Activated CD4-positive, alpha-beta T cell treated with anti-CD3 and anti-CD28 coated beads, Interleukin-2, amount 10 ng/mL, durations not matched to agents 7 days and 5 days (primary cell): ENCODE data around the gene CCDC116. TPM values are rescaled to one million over a fixed set of nuclear protein-coding genes. Genes with fewer than 3 reads are reported as not detected.

Source experiments
- CTCF ChIA-PET: fragments of 350-600 bp; sonication (Branson Sonifier 250); formaldehyde crosslinking; loops from one replicate; lab custom pipeline; 2021; ENCODE audit warnings: antibody characterized with exemption; lab: Charles Lee
- POLR2A ChIA-PET: fragments of 350-600 bp; sonication (Branson Sonifier 250); formaldehyde crosslinking; loops from one replicate; lab custom pipeline; 2021; ENCODE audit warnings: antibody characterized with exemption; lab: Charles Lee
- DNase-seq: peaks from one replicate; pipeline ENCODE4 v3.0.0-alpha.2; 2020
- H3K27ac Mint-ChIP-seq: one replicate; pipeline ENCODE4 v1.8.0; 2021; ENCODE audit warnings: mild to moderate bottlenecking, moderate library complexity, mixed read lengths
- H3K27me3 Mint-ChIP-seq: one replicate; pipeline ENCODE4 v1.8.0; 2021; ENCODE audit warnings: mixed read lengths
- H3K36me3 Mint-ChIP-seq: one replicate; pipeline ENCODE4 v1.8.0; 2021; ENCODE audit warnings: low read depth, mixed read lengths
- H3K4me1 Mint-ChIP-seq: one replicate; pipeline ENCODE4 v1.8.0; 2021; ENCODE audit warnings: mixed read lengths
- H3K4me3 Mint-ChIP-seq: one replicate; pipeline ENCODE4 v1.8.0; 2021; ENCODE audit warnings: mild to moderate bottlenecking, moderate library complexity, mixed read lengths
- H3K9me3 Mint-ChIP-seq: one replicate; pipeline ENCODE4 v1.8.0; 2021; ENCODE audit warnings: mixed read lengths
- microRNA-seq: library from miRNA; unstranded; fragments of <30 nt; microRNA quantifications from one replicate; pipeline ENCODE4 v1.2.0, GENCODE V29; 2021; ENCODE audit warnings: borderline microRNAs expressed, borderline replicate concordance
- total RNA-seq, 2 experiments: library from RNA; stranded (reverse); gene quantifications; one replicate each; pipeline ENCODE4 v1.2.3, GENCODE V29; 2021

CCDC116 gene
- total RNA-seq, 2 experiments from 2014 or later, result 0.42 to 0.97 TPM

GRCh38 chr22:21684492-21685163 lies 52.1 kb downstream of the CCDC116 start:
- ChIA-PET POLR2A (interaction anchor here (0.7 kb wide), 1 partner anchor 12 kb away, joined by 6 read pairs; no protein-coding TSS in a partner anchor), CTCF (no interaction called here)
- no peak overlapping the region for H3K4me3 Mint-ChIP-seq
- H3K9me3 Mint-ChIP-seq, result no peaks in the 10 kb centered on the region
- no peak for DNase-seq
- no peak overlapping the region for H3K27ac Mint-ChIP-seq
- peaks cover 2% of the 10 kb centered on the region for H3K4me1 Mint-ChIP-seq
- H3K27me3 Mint-ChIP-seq, result no peaks in the 10 kb centered on the region
- H3K36me3 Mint-ChIP-seq, result peaks cover 12% of the 10 kb centered on the region

GRCh38 chr22:21685164-21685513 lies 52.6 kb downstream of the CCDC116 start:
- ChIA-PET CTCF (no interaction called here), POLR2A (interaction anchor here (0.7 kb wide), 1 partner anchor 12 kb away, joined by 6 read pairs; no protein-coding TSS in a partner anchor)
- H3K36me3 Mint-ChIP-seq, result peaks cover 16% of the 10 kb centered on the region

GRCh38 chr22:21686193-21686608 lies 53.6 kb downstream of the CCDC116 start:
- Mint-ChIP-seq H3K27me3 (no peaks in the 10 kb centered on the region), H3K36me3 (peaks cover 19% of the 10 kb centered on the region), H3K9me3 (no peaks in the 10 kb centered on the region), H3K27ac (no peak overlapping the region), H3K4me3 (no peak overlapping the region), H3K4me1 (peaks cover 8% of the 10 kb centered on the region)
- ChIA-PET CTCF (no interaction called here), POLR2A (no interaction called here)
- no peak for DNase-seq

More at GRCh38 chr22:21685164-21685513, 52.6 kb downstream of the CCDC116 start:
- Mint-ChIP-seq H3K27ac (no peak overlapping the region), H3K4me1 (peaks cover 4% of the 10 kb centered on the region), H3K27me3 (no peaks in the 10 kb centered on the region), H3K9me3 (no peaks in the 10 kb centered on the region), H3K4me3 (no peak overlapping the region)
- DNase-seq, result no peak

Small RNA genes lying within 50 kb of the gene (microRNA-seq; reads per million reads assigned to microRNA genes)
- gene MIR130B (2,476 reads per million, percentile 91 among the genes with 10 or more reads in this experiment), gene MIR301B (10.5 reads per million, percentile 41 among the genes with 10 or more reads in this experiment)

Other genes with a start within 250 kb of the CCDC116 start
- gene RIMBP3B, start 249.0 kb upstream of the CCDC116 start, total RNA-seq, result 1 to 10 TPM in 1 of 2 experiments, under 1 TPM in 1; 0.84 to 1.1 TPM
- 1 to 10 TPM; 5.1 to 5.5 TPM for gene HIC2, start 215.4 kb upstream of the CCDC116 start, total RNA-seq
- 1 to 10 TPM; 1.4 to 2.0 TPM for gene TMEM191C, start 165.4 kb upstream of the CCDC116 start, total RNA-seq
- gene RIMBP3C, start 81.3 kb upstream of the CCDC116 start, total RNA-seq, result under 1 TPM in 1 of 2 experiments, not detected in 1; 0.92 TPM
- gene UBE2L3, start 65.0 kb upstream of the CCDC116 start, total RNA-seq, result 10 to 100 TPM; 64.6 to 79.1 TPM
- 10 to 100 TPM; 30.3 to 39.9 TPM for gene YDJC, start 2.7 kb upstream of the CCDC116 start, total RNA-seq
- 10 to 100 TPM; 39.7 to 59.4 TPM for gene SDF2L1, start 9.5 kb downstream of the CCDC116 start, total RNA-seq
- gene PPIL2, start 33.3 kb downstream of the CCDC116 start, total RNA-seq, result 10 to 100 TPM; 75.9 to 82.7 TPM
- gene YPEL1, start 103.0 kb downstream of the CCDC116 start, total RNA-seq, result 10 to 100 TPM in 1 of 2 experiments, 1 to 10 TPM in 1; 8.9 to 11.0 TPM
- gene MAPK1, start 234.9 kb downstream of the CCDC116 start, total RNA-seq, result 100 to 1,000 TPM; 123 to 139 TPM